ENCODE data around the gene COX6A2. TPM values are rescaled to one million over a fixed set of nuclear protein-coding genes. Genes with fewer than 3 reads are reported as not detected.

Gene COX6A2
- polyA plus RNA-seq, 2 donors: 0.24 to 0.53 TPM

- 91 to 93% methylated on average over 35 of the region's 35 CpGs for WGBS, 2 donors
- H3K4me1 ChIP-seq (ENCODE audit: control insufficient read depth in 2 of 2, insufficient read depth in 2 of 2, low read length in 1 of 2): peaks cover 0 to 10% of the 10 kb centered on the region in 2 donors
- no peaks in the 10 kb centered on the region for H3K9me3 ChIP-seq (ENCODE audit: control insufficient read depth in 2 of 2, insufficient read depth in 1 of 2, low read depth in 1 of 2, low read length in 1 of 2)
- no peak overlapping the region for H3K27ac ChIP-seq (ENCODE audit: low read depth in 2 of 2, low read length in 1 of 2)
- no peaks in the 10 kb centered on the region for H3K27me3 ChIP-seq (ENCODE audit: control insufficient read depth in 1 of 2, insufficient read depth in 2 of 2, low read length in 2 of 2)
- H3K36me3 ChIP-seq (ENCODE audit: control insufficient read depth in 2 of 2, insufficient read depth in 2 of 2, low read length in 1 of 2): peaks cover 10 to 36% of the 10 kb centered on the region in 2 donors
- no peak overlapping the region for H3K4me3 ChIP-seq (ENCODE audit: low read depth in 1 of 2, low read length in 2 of 2)
Measured at GRCh38 chr16:31461921-31462804, 34.0 kb upstream of the COX6A2 start.

- Histone ChIP-seq H3K27me3 (ENCODE audit: control insufficient read depth in 1 of 2, insufficient read depth in 2 of 2, low read length in 2 of 2) (no peaks in the 10 kb centered on the region), H3K4me1 (ENCODE audit: control insufficient read depth in 2 of 2, insufficient read depth in 2 of 2, low read length in 1 of 2) (peaks cover 0 to 15% of the 10 kb centered on the region in 2 donors), H3K36me3 (ENCODE audit: control insufficient read depth in 2 of 2, insufficient read depth in 2 of 2, low read length in 1 of 2) (peaks cover 10 to 30% of the 10 kb centered on the region in 2 donors), H3K9me3 (ENCODE audit: control insufficient read depth in 2 of 2, insufficient read depth in 1 of 2, low read depth in 1 of 2, low read length in 1 of 2) (no peaks in the 10 kb centered on the region), H3K4me3 (ENCODE audit: low read depth in 1 of 2, low read length in 2 of 2) (no peak overlapping the region), H3K27ac (ENCODE audit: low read depth in 2 of 2, low read length in 1 of 2) (no peak overlapping the region)
- 85 to 91% methylated on average over 10 of the region's 10 CpGs for WGBS, 2 donors
Measured at GRCh38 chr16:31461201-31461920, 33.2 kb upstream of the COX6A2 start.

- no peaks in the 10 kb centered on the region for H3K9me3 ChIP-seq (ENCODE audit: control insufficient read depth in 2 of 2, insufficient read depth in 1 of 2, low read depth in 1 of 2, low read length in 1 of 2)
- peaks cover 1 to 19% of the 10 kb centered on the region in 2 donors for H3K4me1 ChIP-seq (ENCODE audit: control insufficient read depth in 2 of 2, insufficient read depth in 2 of 2, low read length in 1 of 2)
- peak overlapping the region in 1 of 2 donors; percentile 87 for H3K27ac ChIP-seq (ENCODE audit: low read depth in 2 of 2, low read length in 1 of 2)
- WGBS, 2 donors: 39 to 46% methylated on average over 8 of the region's 8 CpGs
- no peak overlapping the region for H3K4me3 ChIP-seq (ENCODE audit: low read depth in 1 of 2, low read length in 2 of 2)
- no peaks in the 10 kb centered on the region for H3K27me3 ChIP-seq (ENCODE audit: control insufficient read depth in 1 of 2, insufficient read depth in 2 of 2, low read length in 2 of 2)
- H3K36me3 ChIP-seq (ENCODE audit: control insufficient read depth in 2 of 2, insufficient read depth in 2 of 2, low read length in 1 of 2): peaks cover 5 to 22% of the 10 kb centered on the region in 2 donors
Measured at GRCh38 chr16:31460582-31461002, 32.4 kb upstream of the COX6A2 start.

DNA sequence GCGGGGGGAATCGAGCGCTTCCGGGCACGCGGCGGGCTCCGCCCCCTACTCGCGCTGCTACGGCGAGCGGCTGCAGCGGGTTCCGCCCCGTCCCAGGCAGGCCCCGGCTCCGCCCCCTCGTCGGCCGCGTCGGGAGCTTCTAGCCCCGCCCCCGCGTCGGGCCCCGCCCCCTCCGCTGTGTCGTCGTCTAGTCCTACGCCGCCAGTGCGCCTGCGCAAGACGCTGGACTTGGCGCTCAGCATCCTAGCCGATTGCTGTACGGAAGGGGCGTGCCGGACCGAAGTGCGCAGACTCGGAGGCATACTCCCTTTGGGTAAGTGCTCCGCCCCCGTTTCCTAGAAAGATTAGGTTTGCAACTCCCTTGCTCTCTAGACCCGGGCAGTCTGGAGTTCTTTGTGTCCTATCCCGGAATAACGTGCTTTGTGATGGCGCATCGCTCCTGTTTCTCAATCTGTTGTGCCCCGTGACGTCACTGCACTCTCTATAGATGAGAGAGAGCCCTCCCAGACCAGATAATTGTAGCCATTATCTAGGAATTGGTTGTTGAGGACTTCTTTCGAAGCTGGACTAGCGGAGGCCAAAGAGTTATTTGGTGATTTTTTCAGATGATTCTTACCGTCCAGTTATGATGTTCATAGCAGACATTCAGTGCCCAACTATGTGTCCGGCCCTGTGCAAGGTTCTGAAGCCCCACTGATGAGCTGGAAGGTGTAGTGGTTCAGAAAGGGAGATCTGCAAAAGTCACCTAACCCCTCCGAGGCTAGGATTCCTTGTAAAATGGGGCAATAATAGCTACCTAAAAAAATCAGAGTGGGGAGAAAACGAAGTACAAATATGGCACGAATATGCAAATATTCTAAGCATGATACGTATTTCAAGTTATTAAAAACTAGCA, 31.8 kb upstream of the COX6A2 start:
- peaks cover 4 to 18% of the 10 kb centered on the region in 2 donors for H3K36me3 ChIP-seq (ENCODE audit: control insufficient read depth in 2 of 2, insufficient read depth in 2 of 2, low read length in 1 of 2)
- WGBS, 2 donors: 3% methylated on average over 59 to 61 of the region's 61 CpGs
- H3K4me1 ChIP-seq (ENCODE audit: control insufficient read depth in 2 of 2, insufficient read depth in 2 of 2, low read length in 1 of 2): peaks cover 2 to 19% of the 10 kb centered on the region in 2 donors
- no peaks in the 10 kb centered on the region for H3K27me3 ChIP-seq (ENCODE audit: control insufficient read depth in 1 of 2, insufficient read depth in 2 of 2, low read length in 2 of 2)
- H3K9me3 ChIP-seq (ENCODE audit: control insufficient read depth in 2 of 2, insufficient read depth in 1 of 2, low read depth in 1 of 2, low read length in 1 of 2): no peaks in the 10 kb centered on the region
- peak overlapping the region; percentile 99 to 100 for H3K27ac ChIP-seq (ENCODE audit: low read depth in 2 of 2, low read length in 1 of 2)
- H3K4me3 ChIP-seq (ENCODE audit: low read depth in 1 of 2, low read length in 2 of 2): peak overlapping the region; percentile 77 to 87

- H3K9me3 ChIP-seq (ENCODE audit: control insufficient read depth in 2 of 2, insufficient read depth in 1 of 2, low read depth in 1 of 2, low read length in 1 of 2): no peaks in the 10 kb centered on the region
- H3K27ac ChIP-seq (ENCODE audit: low read depth in 2 of 2, low read length in 1 of 2): peak within 1 kb of the TSS; percentile 99 to 100
- WGBS, 2 donors: 0 to 1% methylated on average over 86 to 91 of the region's 91 CpGs
- peaks cover 4 to 11% of the 10 kb centered on the region in 2 donors for H3K36me3 ChIP-seq (ENCODE audit: control insufficient read depth in 2 of 2, insufficient read depth in 2 of 2, low read length in 1 of 2)
- H3K4me3 ChIP-seq (ENCODE audit: low read depth in 1 of 2, low read length in 2 of 2): peak within 1 kb of the TSS; percentile 77 to 87
- H3K27me3 ChIP-seq (ENCODE audit: control insufficient read depth in 1 of 2, insufficient read depth in 2 of 2, low read length in 2 of 2): no peaks in the 10 kb centered on the region
- H3K4me1 ChIP-seq (ENCODE audit: control insufficient read depth in 2 of 2, insufficient read depth in 2 of 2, low read length in 1 of 2): peaks cover 2 to 19% of the 10 kb centered on the region in 2 donors
Measured at GRCh38 chr16:31458844-31459686, 30.9 kb upstream of the COX6A2 start, which contains the start of gene ARMC5. Gene ARMC5 (plus strand): TSS chr16:31459501. CDS start chr16:31459525, 24 bp downstream.

DNA sequence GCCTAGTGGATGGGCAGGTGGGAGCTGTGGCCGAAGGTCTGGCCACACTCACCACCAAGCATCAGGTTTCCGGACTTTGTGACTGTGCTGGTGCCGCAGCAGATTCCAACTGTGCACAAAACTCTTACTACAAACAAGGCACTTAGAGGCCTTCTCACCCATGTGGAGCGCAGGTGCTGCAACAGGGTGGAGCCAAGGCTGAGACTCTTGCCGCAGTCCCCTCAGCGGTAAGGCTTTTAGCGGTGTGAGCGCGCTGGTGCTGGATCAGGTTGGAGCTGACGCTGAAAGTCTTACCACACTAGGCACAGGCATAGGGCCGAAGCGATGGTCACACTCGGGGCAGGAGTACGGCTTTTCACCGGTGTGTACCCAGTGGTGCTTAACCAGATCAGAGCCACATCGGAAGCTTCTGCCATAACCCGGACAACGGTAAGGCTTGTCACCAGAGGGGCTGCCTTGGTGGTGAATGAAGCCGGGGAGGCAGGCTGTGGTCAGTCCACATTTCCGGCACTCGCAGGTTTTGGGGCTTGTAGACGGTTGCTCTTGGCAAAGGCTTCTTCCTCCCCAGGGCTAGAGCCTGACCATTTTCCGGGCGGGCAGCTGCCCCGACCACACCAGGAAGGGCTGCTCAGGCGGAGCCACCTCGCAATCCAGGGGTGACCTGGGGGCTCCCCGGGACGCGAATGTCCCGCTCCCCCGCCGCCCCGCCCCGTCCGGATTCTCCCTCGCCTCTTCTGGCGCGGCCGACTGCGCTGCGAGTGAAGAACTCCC, 30.1 kb upstream of the COX6A2 start:
- 1 to 2% methylated on average over 42 of the region's 42 CpGs for WGBS, 2 donors
- Histone ChIP-seq H3K9me3 (ENCODE audit: control insufficient read depth in 2 of 2, insufficient read depth in 1 of 2, low read depth in 1 of 2, low read length in 1 of 2) (no peaks in the 10 kb centered on the region), H3K27me3 (ENCODE audit: control insufficient read depth in 1 of 2, insufficient read depth in 2 of 2, low read length in 2 of 2) (no peaks in the 10 kb centered on the region), H3K36me3 (ENCODE audit: control insufficient read depth in 2 of 2, insufficient read depth in 2 of 2, low read length in 1 of 2) (peaks cover 4 to 11% of the 10 kb centered on the region in 2 donors), H3K4me3 (ENCODE audit: low read depth in 1 of 2, low read length in 2 of 2) (peak overlapping the region; percentile 77 to 87), H3K27ac (ENCODE audit: low read depth in 2 of 2, low read length in 1 of 2) (peak overlapping the region; percentile 99 to 100), H3K4me1 (ENCODE audit: control insufficient read depth in 2 of 2, insufficient read depth in 2 of 2, low read length in 1 of 2) (peaks cover 3 to 24% of the 10 kb centered on the region in 2 donors)

- Histone ChIP-seq H3K27me3 (ENCODE audit: control insufficient read depth in 1 of 2, insufficient read depth in 2 of 2, low read length in 2 of 2) (no peaks in the 10 kb centered on the region), H3K27ac (ENCODE audit: low read depth in 2 of 2, low read length in 1 of 2) (no peak overlapping the region), H3K9me3 (ENCODE audit: control insufficient read depth in 2 of 2, insufficient read depth in 1 of 2, low read depth in 1 of 2, low read length in 1 of 2) (no peaks in the 10 kb centered on the region), H3K4me3 (ENCODE audit: low read depth in 1 of 2, low read length in 2 of 2) (no peak overlapping the region), H3K36me3 (ENCODE audit: control insufficient read depth in 2 of 2, insufficient read depth in 2 of 2, low read length in 1 of 2) (peaks cover 0 to 3% of the 10 kb centered on the region in 2 donors), H3K4me1 (ENCODE audit: control insufficient read depth in 2 of 2, insufficient read depth in 2 of 2, low read length in 1 of 2) (peaks cover 7 to 29% of the 10 kb centered on the region in 2 donors)
- WGBS, 2 donors: 71 to 75% methylated on average over 8 of the region's 8 CpGs
Measured at GRCh38 chr16:31456988-31457360, 28.8 kb upstream of the COX6A2 start.
